IMR-90 (cell line): ENCODE data around the gene XPR1.

Experiments used
- CEBPB ChIP-seq: IDR thresholded peaks from 2 replicates; pipeline ENCODE4 v1.6.1; 2012; ENCODE audit warnings: low read depth, low read length, improper control_type of control experiment
- MAFK ChIP-seq: IDR thresholded peaks from 2 replicates; pipeline ENCODE4 v1.6.1; 2012; ENCODE audit warnings: low read depth, low read length, improper control_type of control experiment
- MAZ ChIP-seq: IDR thresholded peaks from 2 replicates; pipeline ENCODE4 v1.6.1; 2012; ENCODE audit warnings: low read depth, mild to moderate bottlenecking, low read length, improper control_type of control experiment, moderate library complexity, borderline replicate concordance
- MXI1 ChIP-seq: IDR thresholded peaks from 2 replicates; pipeline ENCODE4 v1.6.1; 2012; ENCODE audit warnings: low read depth, mild to moderate bottlenecking, low read length, moderate library complexity, borderline replicate concordance
- NFE2L2 ChIP-seq: fragments of 150-350 bp; IDR thresholded peaks from 2 replicates; pipeline ENCODE4 v1.6.1; 2016; ENCODE audit warnings: low read depth, mild to moderate bottlenecking, low read length
- POLR2A ChIP-seq: IDR thresholded peaks from 2 replicates; pipeline ENCODE4 v1.6.1; 2012; ENCODE audit warnings: mild to moderate bottlenecking, low read depth, low read length
- RAD21 ChIP-seq: IDR thresholded peaks from 2 replicates; pipeline ENCODE4 v1.6.1; 2012; ENCODE audit warnings: low read length, improper control_type of control experiment
- RCOR1 ChIP-seq: IDR thresholded peaks from 2 replicates; pipeline ENCODE4 v1.6.1; 2012; ENCODE audit warnings: mild to moderate bottlenecking, low read length, improper control_type of control experiment; ENCODE audit not compliant: insufficient replicate concordance
- RFX5 ChIP-seq: IDR thresholded peaks from 2 replicates; pipeline ENCODE4 v1.8.0; 2012; ENCODE audit warnings: low read depth, mild to moderate bottlenecking, low read length, moderate library complexity
- SMC3 ChIP-seq: fragments of 150-350 bp; IDR thresholded peaks from 2 replicates; pipeline ENCODE4 v1.6.1; 2016; ENCODE audit warnings: low read depth, mild to moderate bottlenecking, antibody characterized with exemption, low read length, moderate library complexity
- TF ChIP-seq, protein P1 (sequence below): conservative IDR thresholded peaks from 2 replicates; pipeline ENCODE4 v1.5.1; 2012; ENCODE audit warnings: mild to moderate bottlenecking, low read depth, low read length, improper control_type of control experiment
- TF ChIP-seq, protein P2 (sequence below): fragments of 150-350 bp; IDR thresholded peaks from 2 replicates; pipeline ENCODE4 v1.6.1; 2017; ENCODE audit warnings: mild to moderate bottlenecking, antibody characterized with exemption, low read length, low read depth
- TF ChIP-seq, protein P3 (sequence below): fragments of 150-350 bp; IDR thresholded peaks from 2 replicates; pipeline ENCODE4 v1.6.1; 2016; ENCODE audit warnings: low read depth, mild to moderate bottlenecking, low read length, moderate library complexity, borderline replicate concordance

DNA sequence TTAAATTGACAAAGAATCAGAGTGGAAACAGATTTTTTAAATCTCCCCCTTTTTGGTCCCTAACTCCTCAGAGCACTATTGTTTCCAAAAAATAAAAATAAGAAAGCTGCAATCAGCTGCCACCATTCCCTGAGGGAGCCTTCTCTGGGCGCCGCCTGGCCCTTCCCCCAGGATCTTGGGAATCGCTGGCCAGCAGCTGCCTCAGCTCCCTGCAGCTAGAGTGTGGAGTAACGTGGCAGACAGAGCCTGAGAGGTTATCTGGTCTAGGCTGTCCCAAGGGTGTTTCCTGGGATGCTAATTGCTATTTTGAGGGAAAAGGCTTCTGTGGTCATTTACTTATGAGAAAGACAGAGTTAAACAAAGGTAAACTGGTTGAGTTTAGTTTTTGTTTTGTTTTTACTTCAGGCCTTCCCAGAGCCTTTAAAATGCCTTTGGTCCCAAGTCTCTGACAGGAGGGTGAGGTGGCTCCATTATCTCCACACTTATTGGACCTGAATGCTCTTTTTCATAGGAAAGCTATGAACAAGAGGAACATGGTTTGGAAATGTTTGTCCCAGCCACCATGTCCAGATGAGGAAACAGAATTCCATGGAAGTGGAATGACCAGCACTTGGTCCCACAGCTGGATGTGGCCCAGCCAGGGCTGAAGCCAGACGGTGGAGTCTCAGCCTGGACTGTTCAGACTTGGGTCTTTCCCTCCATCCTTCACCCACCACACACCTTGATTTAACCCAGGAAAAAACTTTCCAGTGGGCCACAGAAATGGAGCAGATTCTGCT lies 266.8 kb downstream of the XPR1 start:
- TF ChIP-seq MXI1 (no peak), POLR2A (no peak), SMC3 (no peak), MAZ (no peak), NFE2L2 (no peak), CEBPB (no peak), RCOR1 (no peak), MAFK (no peak), RAD21 (no peak), RFX5 (no peak)
- TF ChIP-seq, protein P1, sequence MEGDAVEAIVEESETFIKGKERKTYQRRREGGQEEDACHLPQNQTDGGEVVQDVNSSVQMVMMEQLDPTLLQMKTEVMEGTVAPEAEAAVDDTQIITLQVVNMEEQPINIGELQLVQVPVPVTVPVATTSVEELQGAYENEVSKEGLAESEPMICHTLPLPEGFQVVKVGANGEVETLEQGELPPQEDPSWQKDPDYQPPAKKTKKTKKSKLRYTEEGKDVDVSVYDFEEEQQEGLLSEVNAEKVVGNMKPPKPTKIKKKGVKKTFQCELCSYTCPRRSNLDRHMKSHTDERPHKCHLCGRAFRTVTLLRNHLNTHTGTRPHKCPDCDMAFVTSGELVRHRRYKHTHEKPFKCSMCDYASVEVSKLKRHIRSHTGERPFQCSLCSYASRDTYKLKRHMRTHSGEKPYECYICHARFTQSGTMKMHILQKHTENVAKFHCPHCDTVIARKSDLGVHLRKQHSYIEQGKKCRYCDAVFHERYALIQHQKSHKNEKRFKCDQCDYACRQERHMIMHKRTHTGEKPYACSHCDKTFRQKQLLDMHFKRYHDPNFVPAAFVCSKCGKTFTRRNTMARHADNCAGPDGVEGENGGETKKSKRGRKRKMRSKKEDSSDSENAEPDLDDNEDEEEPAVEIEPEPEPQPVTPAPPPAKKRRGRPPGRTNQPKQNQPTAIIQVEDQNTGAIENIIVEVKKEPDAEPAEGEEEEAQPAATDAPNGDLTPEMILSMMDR = no peak
- TF ChIP-seq, protein P2, sequence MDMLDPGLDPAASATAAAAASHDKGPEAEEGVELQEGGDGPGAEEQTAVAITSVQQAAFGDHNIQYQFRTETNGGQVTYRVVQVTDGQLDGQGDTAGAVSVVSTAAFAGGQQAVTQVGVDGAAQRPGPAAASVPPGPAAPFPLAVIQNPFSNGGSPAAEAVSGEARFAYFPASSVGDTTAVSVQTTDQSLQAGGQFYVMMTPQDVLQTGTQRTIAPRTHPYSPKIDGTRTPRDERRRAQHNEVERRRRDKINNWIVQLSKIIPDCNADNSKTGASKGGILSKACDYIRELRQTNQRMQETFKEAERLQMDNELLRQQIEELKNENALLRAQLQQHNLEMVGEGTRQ = no peak
- TF ChIP-seq, protein P3, sequence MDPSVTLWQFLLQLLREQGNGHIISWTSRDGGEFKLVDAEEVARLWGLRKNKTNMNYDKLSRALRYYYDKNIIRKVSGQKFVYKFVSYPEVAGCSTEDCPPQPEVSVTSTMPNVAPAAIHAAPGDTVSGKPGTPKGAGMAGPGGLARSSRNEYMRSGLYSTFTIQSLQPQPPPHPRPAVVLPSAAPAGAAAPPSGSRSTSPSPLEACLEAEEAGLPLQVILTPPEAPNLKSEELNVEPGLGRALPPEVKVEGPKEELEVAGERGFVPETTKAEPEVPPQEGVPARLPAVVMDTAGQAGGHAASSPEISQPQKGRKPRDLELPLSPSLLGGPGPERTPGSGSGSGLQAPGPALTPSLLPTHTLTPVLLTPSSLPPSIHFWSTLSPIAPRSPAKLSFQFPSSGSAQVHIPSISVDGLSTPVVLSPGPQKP = no peak
